BJ (cell line): ENCODE results near the gene ARID5B. TPM values are rescaled to one million over a fixed set of nuclear protein-coding genes. Genes with fewer than 3 reads are reported as not detected.

ENCODE experiments used
- CTCF ChIA-PET: fragments of 350-600 bp; formaldehyde crosslinking; extraction: SDS; loops from one replicate; lab custom pipeline; 2021; ENCODE audit warnings: antibody characterized with exemption, inconsistent platforms; lab: Yijun Ruan, JAX
- POLR2A ChIA-PET: fragments of 300-600 bp; sonication (Branson Sonifier 250); formaldehyde crosslinking; extraction: SDS; loops from one replicate; lab custom pipeline; 2021; ENCODE audit warnings: antibody characterized with exemption; lab: Charles Lee
- DNase-seq: peaks from one replicate; pipeline ENCODE4 v3.0.0-alpha.2; 2011; ENCODE audit warnings: low read depth
- H3K27me3 ChIP-seq: 2 replicates; pipeline ENCODE4 v1.6.0; 2011; ENCODE audit warnings: low read length; ENCODE audit not compliant: control insufficient read depth, insufficient read depth
- H3K36me3 ChIP-seq: 2 replicates; pipeline ENCODE4 v1.5.1; 2011; ENCODE audit warnings: low read length; ENCODE audit not compliant: control insufficient read depth, insufficient read depth
- H3K4me3 ChIP-seq: 2 replicates; pipeline ENCODE4 v1.5.1; 2011; ENCODE audit warnings: low read depth, mild to moderate bottlenecking, control low read depth, low read length
- polyA plus RNA-seq: library from polyadenylated mRNA; depleted of rRNA; stranded (reverse); fragments of >200 nt; gene quantifications from 2 replicates; pipeline ENCODE4 v1.2.3, GENCODE V29; 2011
- TF ChIP-seq, protein P1 (sequence below): IDR thresholded peaks from 2 replicates; pipeline ENCODE4 v1.5.1; 2011; ENCODE audit warnings: low read depth, mild to moderate bottlenecking, control low read depth, inconsistent platforms, low read length, moderate library complexity; ENCODE audit not compliant: insufficient read depth

ARID5B gene
- polyA plus RNA-seq, 1 experiment, result 73.8 TPM

GRCh38 chr10:62021978-62022802 is 120.7 kb downstream of the ARID5B start:
- Histone ChIP-seq H3K36me3 (peaks cover 2% of the 10 kb centered on the region; the same call in 1 of the 2 replicates), H3K27me3 (no peaks in the 10 kb centered on the region), H3K4me3 (no peak overlapping the region)
- ChIA-PET CTCF (interaction anchor here (0.7 to 2.8 kb wide), 5 partner anchors 16 to 223 kb away, joined by 3 to 10 read pairs (median 3); no protein-coding TSS in a partner anchor), POLR2A (interaction anchor here (0.6 to 0.7 kb wide), 2 partner anchors 118 to 1226 kb away, joined by 3 to 4 read pairs; no protein-coding TSS in a partner anchor)
- no peak for DNase-seq
- TF ChIP-seq, protein P1, sequence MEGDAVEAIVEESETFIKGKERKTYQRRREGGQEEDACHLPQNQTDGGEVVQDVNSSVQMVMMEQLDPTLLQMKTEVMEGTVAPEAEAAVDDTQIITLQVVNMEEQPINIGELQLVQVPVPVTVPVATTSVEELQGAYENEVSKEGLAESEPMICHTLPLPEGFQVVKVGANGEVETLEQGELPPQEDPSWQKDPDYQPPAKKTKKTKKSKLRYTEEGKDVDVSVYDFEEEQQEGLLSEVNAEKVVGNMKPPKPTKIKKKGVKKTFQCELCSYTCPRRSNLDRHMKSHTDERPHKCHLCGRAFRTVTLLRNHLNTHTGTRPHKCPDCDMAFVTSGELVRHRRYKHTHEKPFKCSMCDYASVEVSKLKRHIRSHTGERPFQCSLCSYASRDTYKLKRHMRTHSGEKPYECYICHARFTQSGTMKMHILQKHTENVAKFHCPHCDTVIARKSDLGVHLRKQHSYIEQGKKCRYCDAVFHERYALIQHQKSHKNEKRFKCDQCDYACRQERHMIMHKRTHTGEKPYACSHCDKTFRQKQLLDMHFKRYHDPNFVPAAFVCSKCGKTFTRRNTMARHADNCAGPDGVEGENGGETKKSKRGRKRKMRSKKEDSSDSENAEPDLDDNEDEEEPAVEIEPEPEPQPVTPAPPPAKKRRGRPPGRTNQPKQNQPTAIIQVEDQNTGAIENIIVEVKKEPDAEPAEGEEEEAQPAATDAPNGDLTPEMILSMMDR, result no peak

GRCh38 chr10:62022830-62023229 is 121.3 kb downstream of the ARID5B start:
- peaks cover 2% of the 10 kb centered on the region; the same call in 1 of the 2 replicates for H3K36me3 ChIP-seq
- CTCF ChIA-PET, result interaction anchor here (0.7 to 1.3 kb wide), 3 partner anchors 29 to 89 kb away, joined by 3 read pairs; no protein-coding TSS in a partner anchor
- TF ChIP-seq, protein P1, result no peak
- H3K27me3 ChIP-seq, result no peaks in the 10 kb centered on the region
- no peak overlapping the region for H3K4me3 ChIP-seq
- POLR2A ChIA-PET, result interaction anchor here (0.7 kb wide), 1 partner anchor 1227 kb away, joined by 3 read pairs; no protein-coding TSS in a partner anchor
- DNase-seq, result no peak

- TF ChIP-seq, protein P1, result no peak
- Histone ChIP-seq H3K4me3 (no peak overlapping the region), H3K27me3 (no peaks in the 10 kb centered on the region), H3K36me3 (peaks cover 2% of the 10 kb centered on the region; the same call in 1 of the 2 replicates)
- DNase-seq, result no peak
- CTCF ChIA-PET, result interaction anchor here (1.2 to 1.3 kb wide), 2 partner anchors 30 to 81 kb away, joined by 3 read pairs; no protein-coding TSS in a partner anchor
- POLR2A ChIA-PET, result no interaction called here
These were observed 121.8 kb downstream of the ARID5B start for GRCh38 chr10:62023329-62023728.

GRCh38 chr10:62024026-62024701 is 122.7 kb downstream of the ARID5B start:
- CTCF ChIA-PET, result interaction anchor here (1.1 to 3.0 kb wide), 3 partner anchors 12 to 122 kb away, joined by 3 to 9 read pairs (median 5); partner anchors contain the start of gene ARID5B
- DNase-seq, result no peak
- TF ChIP-seq, protein P1, result no peak

More at GRCh38 chr10:62024026-62024701, 122.7 kb downstream of the ARID5B start:
- peaks cover 2% of the 10 kb centered on the region; the same call in 1 of the 2 replicates for H3K36me3 ChIP-seq
- POLR2A ChIA-PET, result interaction anchor here (0.6 kb wide), 1 partner anchor 389 kb away, joined by 3 read pairs; no protein-coding TSS in a partner anchor
- no peak overlapping the region for H3K4me3 ChIP-seq
- no peaks in the 10 kb centered on the region for H3K27me3 ChIP-seq
